NCI-H1930 (cell line): ENCODE data around the gene OGFOD3.
"Not testable (repeated sequence)": the region's sequence is repeated elsewhere in the genome, so short reads cannot be mapped to it uniquely, and the experiment has no call there.

ENCODE experiments used
- DNase-seq, 2 experiments: peaks; one replicate each; lab custom pipeline; 2025; lab: John Stamatoyannopoulos, UW

Gene OGFOD3

GRCh38 chr17:82351713-82352488 is 66.5 kb downstream of the OGFOD3 start:
- DNase-seq: peak; percentile 77 to 83

GRCh38 chr17:82351254-82351712 is 67.1 kb downstream of the OGFOD3 start:
- no peak for DNase-seq

GRCh38 chr17:82350182-82351030 is 68.0 kb downstream of the OGFOD3 start:
- no peak for DNase-seq

GRCh38 chr17:82349287-82349701 is 69.1 kb downstream of the OGFOD3 start:
- DNase-seq: no peak

- no peak for DNase-seq
Measured at GRCh38 chr17:82348866-82349265, 69.5 kb downstream of the OGFOD3 start.

- no peak for DNase-seq
Measured at GRCh38 chr17:82348434-82348833, 70.0 kb downstream of the OGFOD3 start.

GRCh38 chr17:82347994-82348393 is 70.4 kb downstream of the OGFOD3 start:
- DNase-seq: not testable (repeated sequence)

GRCh38 chr17:82346342-82347300 is 71.8 kb downstream of the OGFOD3 start:
- DNase-seq: no peak

GRCh38 chr17:82345151-82345976 is 73.0 kb downstream of the OGFOD3 start:
- DNase-seq: no peak

GRCh38 chr17:82344175-82344907 is 74.0 kb downstream of the OGFOD3 start:
- DNase-seq: no peak

GRCh38 chr17:82343560-82343959 is 74.8 kb downstream of the OGFOD3 start:
- no peak for DNase-seq

- no peak for DNase-seq
Measured at GRCh38 chr17:82342361-82343079, 75.9 kb downstream of the OGFOD3 start.

- DNase-seq: no peak
Measured at GRCh38 chr17:82339634-82340580, 78.5 kb downstream of the OGFOD3 start.
